GM13976 (cell line): Measurements from ENCODE around the gene NR3C2.

Experiments used
- DNase-seq: peaks from one replicate; pipeline ENCODE4 v3.0.0; 2012; ENCODE audit warnings: low spot score
- CTCF ChIP-seq: IDR thresholded peaks from 2 replicates; pipeline ENCODE4 v1.5.1; 2012; ENCODE audit warnings: borderline replicate concordance, mild to moderate bottlenecking; ENCODE audit not compliant: insufficient read depth; ENCODE audit errors: extremely low read depth, missing control alignments, control extremely low read depth
- in situ Hi-C: fragments of 300-500 bp; cut with MboI; formaldehyde crosslinking; loops from one replicate; pipeline ENCODE4 v1.12.0; 2022; ENCODE audit warnings: low sequenced_read_pairs, mixed read lengths, inconsistent platforms; ENCODE audit not compliant: unreplicated experiment

Gene NR3C2

GRCh38 chr4:148067301-148067916, 374.8 kb downstream of the NR3C2 start:
- TF ChIP-seq CTCF: no peak
- no peak for DNase-seq
- in situ Hi-C loops: no loop called here

GRCh38 chr4:148065075-148065474, 377.1 kb downstream of the NR3C2 start:
- in situ Hi-C loops: no loop called here
- no peak for TF ChIP-seq CTCF
- no peak for DNase-seq

- in situ Hi-C loops: no loop called here
- TF ChIP-seq CTCF: no peak
- no peak for DNase-seq
Measured at GRCh38 chr4:148064451-148064850, 377.8 kb downstream of the NR3C2 start.

GRCh38 chr4:148062301-148062950, 379.8 kb downstream of the NR3C2 start:
- in situ Hi-C loops: no loop called here
- DNase-seq: no peak

GRCh38 chr4:148061795-148062194, 380.4 kb downstream of the NR3C2 start:
- in situ Hi-C loops: no loop called here
- no peak for DNase-seq
- TF ChIP-seq CTCF: no peak

More at GRCh38 chr4:148062301-148062950, 379.8 kb downstream of the NR3C2 start:
- TF ChIP-seq CTCF: no peak

GRCh38 chr4:148061141-148061481, 381.1 kb downstream of the NR3C2 start:
- no peak for DNase-seq
- no peak for TF ChIP-seq CTCF
- in situ Hi-C loops: no loop called here
